Adrenal gland (tissue), 5 donors: ENCODE results near the gene TPD52L2.

ENCODE experiments used
- CTCF ChIP-seq, 6 experiments: fragments of 450-650 bp in 4 of 6; fragments of 200-600 bp in 2 of 6; sonication (generic) in 1 of 6; IDR thresholded peaks; 1 replicate in 5 of 6; 2 replicates in 1 of 6; pipeline versions ENCODE4 v1.5.1 to v1.8.0; 2016 to 2021; ENCODE audit warnings: antibody characterized with exemption in 6 of 6, mild to moderate bottlenecking in 2 of 6, moderate library complexity in 1 of 6
- POLR2A ChIP-seq, 2 donors: fragments of 450-650 bp; IDR thresholded peaks; one replicate each; pipeline ENCODE4 v1.6.1; 2017; ENCODE audit warnings: antibody characterized with exemption in 2 of 2, mild to moderate bottlenecking in 2 of 2, moderate library complexity in 1 of 2
- donor health status: DM: no; HTN: no; CAD: no.

GRCh38 chr20:63850689-63851547, 14.2 kb upstream of the TPD52L2 start:
- TF ChIP-seq CTCF (IDR thresholded peaks at IDR 0.05) (no peak), POLR2A (IDR thresholded peaks at IDR 0.05) (no peak)
